Measurements from ENCODE around the gene GGNBP2.
"Not testable (repeated sequence)": the region's sequence is repeated elsewhere in the genome, so short reads cannot be mapped to it uniquely, and the experiment has no call there.

The GGNBP2 gene

GRCh38 chr17:36600465-36600864, 55.7 kb downstream of the GGNBP2 start:
- DNase-seq, result no peak

- peak in 10 of 56 donors; percentile 56 to 86 (median 74) for DNase-seq
Measured at GRCh38 chr17:36600936-36601302, 56.2 kb downstream of the GGNBP2 start.

- peak; percentile 38 to 96 (median 91) for DNase-seq
Measured at GRCh38 chr17:36601303-36602029, 56.7 kb downstream of the GGNBP2 start, which contains the start of gene MRM1. MRM1 (plus strand) TSS chr17:36601583; CDS start chr17:36601811, 228 bp downstream.

DNA sequence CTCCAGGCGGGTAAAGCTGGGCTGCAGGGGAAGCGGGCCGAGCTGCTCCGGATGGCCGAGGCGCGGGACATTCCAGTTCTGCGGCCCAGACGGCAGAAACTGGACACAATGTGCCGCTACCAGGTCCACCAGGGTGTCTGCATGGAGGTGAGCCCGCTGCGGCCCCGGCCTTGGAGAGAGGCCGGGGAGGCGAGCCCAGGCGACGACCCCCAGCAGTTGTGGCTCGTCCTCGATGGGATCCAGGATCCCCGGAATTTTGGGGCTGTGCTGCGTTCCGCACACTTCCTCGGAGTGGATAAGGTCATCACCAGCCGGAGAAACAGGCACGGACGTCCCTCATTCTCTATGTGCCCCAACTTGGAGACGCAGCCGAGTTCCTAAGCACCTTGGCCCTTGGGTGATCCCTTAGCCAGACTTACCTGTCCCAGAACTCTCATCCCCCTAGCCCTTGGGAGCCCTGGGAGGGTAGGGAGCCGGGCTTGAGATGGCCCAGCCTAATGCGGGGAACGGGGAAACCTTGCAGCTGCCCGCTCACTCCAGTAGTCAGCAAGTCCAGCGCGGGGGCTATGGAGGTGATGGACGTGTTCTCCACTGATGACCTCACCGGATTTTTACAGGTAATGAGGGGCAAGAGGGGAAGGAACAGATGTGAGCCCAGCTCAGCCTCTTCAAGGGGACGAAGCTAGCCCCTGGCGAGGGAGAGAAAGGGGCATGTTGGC, 57.5 kb downstream of the GGNBP2 start:
- DNase-seq, result peak in 13 of 56 donors; percentile 7 to 49 (median 29)

DNA sequence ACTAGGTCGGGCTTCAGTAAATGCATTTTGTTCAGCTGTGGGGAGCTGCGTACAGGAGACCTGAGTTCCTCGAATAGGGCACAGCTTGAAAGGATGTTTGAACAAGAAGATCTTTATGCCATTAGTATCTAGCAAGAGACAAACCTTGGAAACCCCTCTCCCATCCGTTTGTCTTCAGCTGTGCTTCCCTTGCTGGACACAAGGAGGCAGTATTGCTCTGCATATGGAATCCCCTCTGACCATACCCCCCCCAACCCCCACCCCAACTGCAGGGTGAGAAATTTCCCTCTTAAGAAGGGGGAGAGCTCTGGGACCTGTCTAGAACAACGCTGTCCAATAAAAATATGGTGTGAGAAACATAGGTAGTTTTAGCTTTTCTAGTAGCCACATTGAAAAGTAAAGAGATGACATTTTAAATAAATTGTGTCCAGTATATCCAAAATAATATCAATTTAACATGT, 58.2 kb downstream of the GGNBP2 start:
- DNase-seq, result peak in 35 of 56 donors; percentile 2 to 77 (median 29)

DNA sequence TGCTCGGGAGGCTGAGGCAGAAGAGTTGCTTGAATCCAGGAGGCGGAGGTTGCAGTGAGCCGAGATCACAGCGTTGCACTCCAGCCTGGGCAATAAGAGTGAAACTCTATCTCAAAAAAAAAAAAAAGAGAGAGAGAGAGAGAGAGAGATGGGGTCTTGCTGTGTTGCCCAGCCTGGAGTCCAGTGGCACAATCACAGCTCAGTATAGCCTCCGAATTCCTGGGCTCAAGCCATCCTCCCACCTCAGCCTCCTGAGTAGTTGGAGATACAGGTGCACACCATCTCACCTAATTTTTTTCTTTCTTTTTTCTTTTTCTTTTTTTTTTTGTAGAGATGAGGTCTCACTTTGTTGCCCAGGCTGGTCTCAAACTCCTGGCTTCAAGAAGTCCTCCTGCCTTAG, 60.3 kb downstream of the GGNBP2 start:
- not testable (repeated sequence) for DNase-seq

GRCh38 chr17:36608280-36608679, 63.6 kb downstream of the GGNBP2 start:
- no peak for DNase-seq

GRCh38 chr17:36608794-36609497, 64.2 kb downstream of the GGNBP2 start:
- peak in 45 of 56 donors; percentile 3 to 74 (median 33) for DNase-seq

GRCh38 chr17:36609498-36609862, 64.8 kb downstream of the GGNBP2 start:
- DNase-seq, result no peak

GRCh38 chr17:36610474-36610873, 65.8 kb downstream of the GGNBP2 start:
- no peak for DNase-seq

DNA sequence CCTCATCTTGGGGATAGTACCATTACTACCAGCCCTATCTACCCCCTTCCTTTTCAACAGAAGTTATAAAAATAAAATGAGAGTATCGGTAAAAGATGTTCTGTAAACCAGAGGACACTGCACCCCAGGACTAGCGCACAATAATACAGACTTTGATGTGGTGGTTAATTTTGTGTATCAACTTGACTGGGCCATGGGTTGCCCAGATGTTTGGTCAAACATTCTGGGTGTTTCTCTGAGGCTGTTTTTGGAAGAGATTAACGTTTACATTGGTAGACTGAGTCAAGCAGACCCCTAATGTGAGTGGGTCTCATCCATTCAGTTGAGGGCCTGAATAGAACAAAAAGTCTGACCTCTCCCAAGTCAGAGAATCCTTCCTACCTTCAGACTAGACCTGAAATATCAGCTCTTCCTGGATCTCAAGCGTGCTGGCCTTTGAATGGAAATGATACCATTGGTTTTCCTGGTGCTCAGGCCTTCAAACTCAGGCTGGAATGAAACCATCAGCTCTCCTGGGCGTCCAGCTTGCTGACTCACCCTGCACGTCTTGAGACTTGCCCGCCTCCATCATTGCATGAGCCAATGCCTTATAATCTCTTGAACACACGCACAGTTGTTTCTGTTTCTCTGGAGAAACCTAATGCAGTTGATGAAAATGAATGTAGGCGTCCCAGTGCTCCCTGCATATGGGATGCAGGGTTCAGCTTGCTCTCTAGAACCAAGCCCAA, 66.8 kb downstream of the GGNBP2 start:
- no peak for DNase-seq

- no peak for DNase-seq
Measured at GRCh38 chr17:36612323-36612722, 67.6 kb downstream of the GGNBP2 start.

- DNase-seq, result no peak
Measured at GRCh38 chr17:36613155-36613554, 68.4 kb downstream of the GGNBP2 start.

- DNase-seq, result no peak
Measured at GRCh38 chr17:36614081-36614480, 69.4 kb downstream of the GGNBP2 start.

GRCh38 chr17:36614933-36615332, 70.2 kb downstream of the GGNBP2 start:
- no peak for DNase-seq

DNA sequence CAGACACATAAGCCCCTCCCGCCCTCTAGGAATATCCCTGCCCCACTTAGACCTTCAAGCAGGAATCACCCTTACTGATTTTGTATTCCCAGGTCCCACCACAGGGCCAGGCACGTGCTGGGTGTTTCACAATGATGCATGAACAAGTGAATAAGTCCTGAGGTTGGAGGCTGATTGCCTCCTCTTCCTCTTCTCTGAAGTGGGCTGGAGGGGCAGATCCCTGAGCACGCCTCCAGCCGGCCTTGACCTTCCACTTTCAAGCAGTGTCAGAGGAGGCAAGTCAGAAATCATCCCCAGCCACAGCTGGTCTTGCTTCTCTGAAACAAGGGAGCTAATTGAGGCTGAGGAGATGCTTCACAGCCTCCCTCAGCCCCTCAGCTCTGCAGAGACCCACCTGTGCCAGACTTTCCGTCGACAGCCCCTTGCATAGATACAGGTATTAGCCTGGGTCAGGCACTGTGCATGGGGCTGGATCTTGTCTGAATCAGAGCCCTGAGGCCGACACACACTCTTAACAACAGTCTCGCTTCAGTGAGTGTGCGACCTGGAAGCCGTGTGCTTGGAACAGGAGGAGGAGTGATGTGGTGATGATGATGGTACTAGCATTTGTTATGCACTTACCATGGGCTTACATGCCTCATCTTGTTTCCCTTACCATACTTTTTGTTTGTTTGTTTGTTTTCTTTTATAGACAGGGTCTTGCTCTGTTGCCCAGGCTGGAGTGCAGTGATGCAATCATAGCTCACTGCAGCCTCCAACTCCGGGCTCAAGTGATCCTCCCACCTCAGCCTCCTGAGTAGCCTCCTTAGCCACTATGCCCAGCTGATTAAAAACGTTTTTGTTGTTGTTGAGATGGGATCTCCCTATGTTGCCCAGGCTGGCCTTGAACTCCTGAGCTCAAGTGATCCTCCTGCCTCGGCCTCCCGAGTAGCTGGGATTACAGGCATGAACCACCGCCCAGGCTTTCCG, 71.6 kb downstream of the GGNBP2 start:
- no peak for DNase-seq

DNA sequence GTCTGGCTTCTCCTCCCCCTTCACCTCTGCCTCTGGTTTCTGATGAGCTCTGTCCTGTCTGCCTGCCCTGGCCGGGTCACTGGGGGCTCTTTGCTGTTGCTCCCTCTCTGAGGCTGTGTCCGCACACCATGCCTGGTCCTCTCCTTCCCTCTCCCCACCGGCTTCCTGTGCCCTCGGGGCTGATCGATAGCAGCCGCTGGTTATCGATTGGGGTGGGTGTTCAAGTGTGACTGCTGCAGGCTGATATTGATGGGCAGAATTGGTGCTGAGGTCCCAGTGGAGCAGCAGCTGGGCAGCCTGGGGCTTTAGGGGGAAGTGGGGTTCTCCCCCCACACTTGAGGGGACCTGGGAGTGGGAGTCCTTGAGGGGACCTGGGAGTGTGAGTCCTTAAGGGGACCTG, 73.1 kb downstream of the GGNBP2 start:
- no peak for DNase-seq

- no peak for DNase-seq
Measured at GRCh38 chr17:36623281-36623680, 78.6 kb downstream of the GGNBP2 start.

GRCh38 chr17:36625188-36625587, 80.5 kb downstream of the GGNBP2 start:
- DNase-seq, result no peak

GRCh38 chr17:36627101-36627500, 82.4 kb downstream of the GGNBP2 start:
- no peak for DNase-seq
